OCI-LY1 (cell line): Measurements from ENCODE around the gene TMEM92.

Experiments used
- H2AFZ ChIP-seq: fragments of 200-600 bp; sonication (generic), shearing (Covaris generic); 2 replicates; pipeline ENCODE4 v1.6.0; 2014; ENCODE audit warnings: antibody characterized with exemption, mild to moderate bottlenecking, low read length
- H3F3A ChIP-seq: fragments of 200-600 bp; sonication (generic), shearing (Covaris generic); 2 replicates; pipeline ENCODE4 v1.6.0; 2014; ENCODE audit warnings: mild to moderate bottlenecking, antibody characterized with exemption, low read length, moderate library complexity; ENCODE audit not compliant: insufficient read depth
- H3K27ac ChIP-seq: fragments of 200-600 bp; sonication (generic); 2 replicates; pipeline ENCODE4 v1.5.1; 2014; ENCODE audit warnings: low read length, mixed run types, mild to moderate bottlenecking, low read depth; ENCODE audit not compliant: poor library complexity, severe bottlenecking
- H3K27me3 ChIP-seq: fragments of 200-600 bp; sonication (generic); 2 replicates; pipeline ENCODE4 v1.6.0; 2014; ENCODE audit warnings: antibody characterized with exemption, mild to moderate bottlenecking, low read length, moderate library complexity; ENCODE audit not compliant: insufficient read depth
- H3K36me3 ChIP-seq: fragments of 200-600 bp; sonication (generic); 2 replicates; pipeline ENCODE4 v1.6.1; 2014; ENCODE audit warnings: mild to moderate bottlenecking, antibody characterized with exemption, low read length, moderate library complexity, mixed read lengths; ENCODE audit not compliant: insufficient read depth
- H3K4me1 ChIP-seq: fragments of 200-600 bp; sonication (generic); 2 replicates; pipeline ENCODE4 v1.5.1; 2014; ENCODE audit warnings: mild to moderate bottlenecking, low read length, moderate library complexity; ENCODE audit not compliant: insufficient read depth, severe bottlenecking
- H3K4me2 ChIP-seq: fragments of 200-600 bp; sonication (generic), shearing (Covaris generic); 2 replicates; pipeline ENCODE4 v1.6.1; 2014; ENCODE audit warnings: low read length
- H3K4me3 ChIP-seq: fragments of 200-600 bp; sonication (generic); 2 replicates; pipeline ENCODE4 v1.5.1; 2014; ENCODE audit warnings: low read length, low read depth, mild to moderate bottlenecking, mixed read lengths; ENCODE audit not compliant: poor library complexity, severe bottlenecking
- H3K79me2 ChIP-seq: fragments of 200-600 bp; shearing (Covaris generic); 2 replicates; pipeline ENCODE4 v1.6.1; 2016; ENCODE audit warnings: mixed run types, low read length, mixed read lengths; ENCODE audit not compliant: insufficient read depth
- H3K9ac ChIP-seq: fragments of 200-600 bp; sonication (generic), shearing (Covaris generic); 2 replicates; pipeline ENCODE4 v1.6.1; 2014; ENCODE audit warnings: mild to moderate bottlenecking, low read length, mixed read lengths
- H3K9me2 ChIP-seq: fragments of 200-600 bp; sonication (generic), shearing (Covaris generic); 2 replicates; pipeline ENCODE4 v1.6.1; 2014; ENCODE audit warnings: low read depth, mild to moderate bottlenecking, low read length, mixed read lengths
- H3K9me3 ChIP-seq: fragments of 200-600 bp; shearing (Covaris generic); 2 replicates; pipeline ENCODE4 v1.6.1; 2014; ENCODE audit warnings: low read length, mixed read lengths
- H4K20me1 ChIP-seq: fragments of 200-600 bp; sonication (generic), shearing (Covaris generic); 2 replicates; pipeline ENCODE4 v1.6.0; 2016; ENCODE audit warnings: mild to moderate bottlenecking, low read length; ENCODE audit not compliant: insufficient read depth
- CTCF ChIP-seq: fragments of 200-600 bp; sonication (generic), shearing (Covaris generic); IDR thresholded peaks from 2 replicates; pipeline ENCODE4 v1.5.1; 2017; ENCODE audit warnings: mild to moderate bottlenecking, antibody characterized with exemption, low read length, moderate library complexity, mixed read lengths
- EZH2 ChIP-seq: fragments of 200-600 bp; sonication (generic), shearing (Covaris generic); IDR thresholded peaks from 2 replicates; pipeline ENCODE4 v1.8.0; 2017; ENCODE audit warnings: borderline replicate concordance, mixed run types, mild to moderate bottlenecking, antibody characterized with exemption, low read length, moderate library complexity, mixed read lengths

The TMEM92 gene

GRCh38 chr17:50272711-50273653, 1.3 kb upstream of the TMEM92 start:
- no peaks in the 10 kb centered on the region for H3K9me2 ChIP-seq
- H4K20me1 ChIP-seq, result no peaks in the 10 kb centered on the region
- no peak overlapping the region for H3K9ac ChIP-seq
- no peak overlapping the region for H2AFZ ChIP-seq
- no peaks in the 10 kb centered on the region for H3K79me2 ChIP-seq
- H3K27ac ChIP-seq, result no peak overlapping the region
- no peaks in the 10 kb centered on the region for H3K36me3 ChIP-seq
- H3K4me2 ChIP-seq, result peak overlapping the region; percentile 52; the same call in 1 of the 2 replicates
- H3K4me3 ChIP-seq, result no peak overlapping the region
- H3K4me1 ChIP-seq, result no peaks in the 10 kb centered on the region
- H3K27me3 ChIP-seq, result 0 out of 2 replicates have a peak, but pooled peaks cover 5% of the 10 kb centered on the region
- H3K9me3 ChIP-seq, result no peaks in the 10 kb centered on the region
- TF ChIP-seq CTCF (peak; percentile 88), EZH2 (no peak)
- no peaks in the 10 kb centered on the region for H3F3A ChIP-seq

- H3K4me1 ChIP-seq, result no peaks in the 10 kb centered on the region
- H3K9ac ChIP-seq, result no peak overlapping the region
- 0 out of 2 replicates have a peak, but pooled peaks cover 5% of the 10 kb centered on the region for H3K27me3 ChIP-seq
- TF ChIP-seq EZH2 (no peak), CTCF (no peak)
- no peaks in the 10 kb centered on the region for H3K9me2 ChIP-seq
- H3K4me2 ChIP-seq, result no peak overlapping the region
- H3K4me3 ChIP-seq, result no peak overlapping the region
- no peaks in the 10 kb centered on the region for H3F3A ChIP-seq
- no peaks in the 10 kb centered on the region for H3K9me3 ChIP-seq
- no peak overlapping the region for H2AFZ ChIP-seq
- no peaks in the 10 kb centered on the region for H4K20me1 ChIP-seq
- H3K79me2 ChIP-seq, result no peaks in the 10 kb centered on the region
- H3K27ac ChIP-seq, result no peak overlapping the region
- H3K36me3 ChIP-seq, result no peaks in the 10 kb centered on the region
Observed at GRCh38 chr17:50273654-50274040, 619 bp upstream of the TMEM92 start.

- Histone ChIP-seq H3K9me3 (no peaks in the 10 kb centered on the region), H2AFZ (no peak overlapping the region), H3K9me2 (no peaks in the 10 kb centered on the region), H3F3A (no peaks in the 10 kb centered on the region), H3K27ac (no peak overlapping the region), H3K27me3 (0 out of 2 replicates have a peak, but pooled peaks cover 5% of the 10 kb centered on the region), H3K36me3 (no peaks in the 10 kb centered on the region), H3K4me2 (no peak overlapping the region), H3K9ac (no peak overlapping the region), H3K79me2 (no peaks in the 10 kb centered on the region), H3K4me1 (no peaks in the 10 kb centered on the region), H4K20me1 (no peaks in the 10 kb centered on the region), H3K4me3 (no peak overlapping the region)
- TF ChIP-seq CTCF, result no peak
- no peak for TF ChIP-seq EZH2
Observed at GRCh38 chr17:50274897-50275221, 593 bp downstream of the TMEM92 start.
